Stimulated activated CD4-positive, alpha-beta T cell treated with anti-CD3 and anti-CD28 coated beads, TNF-alpha, amount 100 ng/mL, for 48 hours (primary cell): ENCODE data around the gene C8G.

Experiments used
- DNase-seq, 3 donors: peaks; one replicate each; pipeline ENCODE4 v3.0.0-alpha.2; 2020; ENCODE audit warnings: low read depth in 3 of 3

Gene C8G

GRCh38 chr9:136982232-136983051, 37.4 kb downstream of the C8G start, which contains the start of gene LCNL1:
Gene LCNL1 (plus strand): TSS chr9:136982993. CDS start chr9:136983587, 594 bp downstream.
- no peak for DNase-seq

DNA sequence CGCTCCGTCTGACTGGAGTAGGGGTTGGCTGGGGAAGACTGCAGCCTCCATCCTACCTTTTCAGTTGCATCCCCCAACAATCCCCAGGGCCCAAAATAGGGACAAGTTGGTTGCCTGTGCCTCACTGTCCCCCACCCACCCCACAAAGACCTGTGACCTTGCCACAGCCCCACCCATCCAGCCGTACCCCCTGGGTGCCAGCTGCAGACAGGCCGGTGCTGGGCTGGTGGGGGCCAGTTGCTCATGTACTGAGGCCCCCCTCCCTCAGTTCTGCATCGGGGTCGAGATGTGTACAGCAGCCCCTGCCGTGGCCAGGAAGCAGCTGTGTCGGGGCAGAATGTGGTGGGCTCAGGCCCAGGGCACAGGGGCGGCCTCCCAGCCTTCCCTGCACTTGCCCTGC, 38.1 kb downstream of the C8G start:
- DNase-seq: no peak

DNA sequence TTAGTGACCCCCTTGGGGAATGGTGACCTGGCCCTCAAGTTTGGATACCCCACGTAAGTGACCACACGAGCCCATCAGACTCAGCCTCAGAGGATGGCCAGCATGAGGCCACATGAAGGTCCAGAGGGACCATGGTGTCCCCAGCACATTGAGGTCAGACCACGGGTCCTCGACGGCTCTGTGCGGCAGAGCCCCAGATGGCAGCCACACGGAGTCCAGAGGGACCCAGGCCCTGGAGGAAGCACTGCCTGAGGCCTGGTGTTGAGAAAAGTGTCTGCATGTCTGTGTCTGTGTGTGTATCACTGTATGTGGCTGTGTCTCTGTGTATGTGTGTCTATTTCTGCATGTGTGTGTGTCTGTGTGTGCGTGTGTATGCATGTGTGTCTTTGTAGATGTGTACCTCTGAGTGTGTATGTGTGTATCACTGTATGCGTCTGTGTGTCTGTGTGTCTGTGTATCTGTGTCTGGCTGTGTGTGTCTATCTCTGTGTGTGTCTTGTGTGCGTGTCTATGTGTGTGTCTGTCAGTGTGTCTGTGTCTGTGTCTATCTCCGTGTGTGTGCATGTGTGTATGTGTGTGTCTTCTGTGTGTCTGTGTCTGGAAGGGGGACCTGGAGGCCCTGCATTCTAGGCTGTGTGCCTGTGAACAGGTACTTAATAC, 38.7 kb downstream of the C8G start:
- DNase-seq: no peak

- DNase-seq: no peak
These were observed 39.5 kb downstream of the C8G start for GRCh38 chr9:136984464-136985026.

- DNase-seq: no peak
These were observed 40.1 kb downstream of the C8G start for GRCh38 chr9:136985027-136985602.

DNA sequence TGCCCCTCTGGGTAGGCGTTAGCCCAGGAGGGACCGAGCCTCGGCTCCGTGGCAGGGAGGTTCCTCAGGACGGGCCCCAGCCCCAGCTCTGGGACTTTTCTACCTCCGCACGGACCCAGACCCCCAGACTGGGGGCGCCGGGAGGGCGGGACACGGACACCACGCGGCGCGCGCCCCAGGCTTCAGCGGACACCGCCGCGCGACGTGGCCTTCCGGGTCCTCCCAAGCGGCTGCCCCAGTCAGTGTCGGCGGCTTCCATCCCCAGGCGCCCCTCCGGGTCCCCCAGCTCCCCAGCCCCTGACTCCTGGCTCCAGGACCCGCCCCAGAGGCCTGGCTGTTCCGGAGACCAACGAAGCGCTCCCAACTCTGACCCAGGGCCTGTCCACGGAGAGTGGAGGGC, 40.8 kb downstream of the C8G start:
- DNase-seq: no peak

DNA sequence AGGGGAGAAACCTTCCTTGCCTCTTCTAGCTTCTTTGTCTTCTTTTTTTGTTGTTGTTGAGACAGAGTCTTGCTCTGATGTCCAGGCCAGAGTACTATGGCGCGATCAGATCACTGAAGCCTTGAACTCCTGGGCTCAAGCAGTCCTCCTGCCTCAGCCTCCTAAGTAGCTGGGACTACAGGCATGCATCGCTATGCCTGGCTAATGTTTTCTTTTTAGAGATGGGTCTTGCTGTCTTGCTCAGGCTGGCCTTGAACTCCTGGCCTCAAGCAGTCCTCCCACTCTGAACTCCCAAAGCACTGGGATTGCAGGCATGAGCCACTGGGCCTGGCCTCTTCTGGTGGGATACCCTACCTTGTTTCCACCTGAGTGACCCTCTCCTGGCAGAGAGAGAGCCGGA, 43.8 kb downstream of the C8G start:
- no peak for DNase-seq

GRCh38 chr9:136990242-136990911, 45.3 kb downstream of the C8G start:
- no peak for DNase-seq

DNA sequence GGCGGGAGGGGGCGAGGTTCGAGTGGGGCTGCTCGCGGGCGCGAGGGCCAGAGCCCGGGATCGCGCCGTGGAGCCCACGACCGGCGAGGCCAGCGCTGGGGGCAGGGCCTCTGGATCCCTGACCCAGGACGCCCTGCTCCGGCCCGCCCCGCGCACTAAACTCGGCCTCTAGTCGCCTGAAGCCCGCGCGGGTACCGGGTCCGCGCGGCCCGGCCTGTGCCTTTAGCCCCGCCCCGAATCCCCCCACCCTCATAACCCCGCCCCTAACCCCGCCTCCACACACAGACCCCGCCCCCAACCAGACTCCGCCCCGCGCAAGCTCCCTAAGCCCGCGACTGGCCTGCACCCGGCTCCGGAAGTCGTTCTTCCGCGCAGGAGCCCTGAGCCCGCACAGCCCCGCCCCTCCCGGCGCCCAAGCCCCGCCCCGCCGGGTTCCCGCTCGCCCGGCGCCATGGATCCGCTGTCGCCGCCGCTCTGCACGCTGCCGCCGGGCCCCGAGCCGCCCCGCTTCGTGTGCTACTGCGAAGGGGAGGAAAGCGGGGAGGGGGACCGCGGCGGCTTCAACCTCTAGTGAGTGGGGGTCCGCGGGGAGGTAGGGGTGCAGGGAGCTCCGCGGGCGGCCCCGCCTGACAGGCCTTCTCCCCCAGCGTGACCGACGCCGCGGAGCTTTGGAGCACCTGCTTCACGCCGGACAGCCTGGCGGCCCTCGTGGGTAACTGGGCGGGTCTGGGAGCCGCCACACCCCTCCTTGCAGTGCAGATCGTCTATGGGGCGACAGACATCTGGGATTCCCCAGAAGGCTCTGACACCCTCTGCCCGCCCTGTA, 47.2 kb downstream of the C8G start, which contains the start of gene PAXX:
Gene PAXX, plus strand, starts transcription at position 430 of the 826 bp plus-strand sequence. Its CDS starts 22 bp downstream, at position 452.
- DNase-seq: peak; percentile 88 to 97 (median 91)

GRCh38 chr9:136992819-136993369, 47.9 kb downstream of the C8G start:
- no peak for DNase-seq

DNA sequence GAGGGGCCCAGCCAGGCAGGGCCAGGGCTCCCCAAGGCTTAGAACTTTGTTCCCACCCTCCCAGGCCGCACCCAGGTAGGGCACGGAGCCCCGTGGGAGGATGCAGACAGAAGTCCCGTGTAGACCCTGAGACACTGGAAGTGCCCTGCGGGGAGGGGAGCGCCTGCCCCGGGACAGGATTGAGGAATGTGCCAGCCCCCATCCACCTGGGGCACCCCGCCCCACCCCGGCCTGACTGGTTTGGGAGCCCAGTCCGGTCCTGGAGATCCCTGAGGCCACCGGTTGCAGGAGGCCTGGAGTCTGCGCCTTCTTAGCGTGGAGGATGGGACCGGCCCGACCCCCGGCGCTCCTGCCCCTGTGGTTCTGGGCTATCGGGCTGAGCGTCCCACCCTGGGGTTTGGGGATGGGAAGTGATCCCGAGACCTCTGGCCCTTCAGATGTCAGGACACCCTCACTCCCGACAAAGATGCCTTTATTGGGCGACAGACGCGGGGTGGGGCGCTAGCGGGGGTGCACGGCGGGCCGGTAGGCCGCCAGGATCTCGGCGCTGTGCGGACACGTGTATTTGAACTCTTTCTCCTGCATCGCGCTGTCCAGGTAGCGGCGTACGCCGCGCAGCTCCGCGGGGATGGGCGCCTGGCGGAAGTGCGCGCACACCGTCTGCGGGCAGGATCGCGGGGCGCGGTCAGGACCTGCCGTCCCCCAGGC, 49.3 kb downstream of the C8G start:
- DNase-seq: no peak

DNA sequence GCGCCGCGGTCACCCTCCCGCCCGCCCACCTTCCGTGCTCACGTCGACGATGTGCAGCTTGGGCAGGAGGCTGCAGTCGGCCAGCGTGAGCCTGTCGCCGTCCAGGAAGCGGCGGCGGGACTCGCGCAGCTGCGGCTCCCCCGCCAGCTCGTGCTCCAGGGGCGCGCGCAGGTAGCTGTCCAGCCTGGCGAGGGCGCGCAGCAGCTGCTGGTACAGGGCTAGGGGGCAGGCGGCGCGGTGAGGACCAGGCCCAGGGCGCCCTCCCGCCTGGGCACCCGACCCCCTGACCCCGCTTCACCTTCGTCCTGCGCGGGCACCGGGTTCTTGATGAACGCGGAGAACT, 49.8 kb downstream of the C8G start:
- no peak for DNase-seq

GRCh38 chr9:136995362-136995761, 50.3 kb downstream of the C8G start:
- no peak for DNase-seq

GRCh38 chr9:136995772-136996311, 50.8 kb downstream of the C8G start:
- DNase-seq: no peak
